Dendritic cell treated with granulocyte-macrophage colony-stimulating factor and Interleukin-4, amounts not matched to agents 40 ng/mL and 50 ng/mL, for 4 days (primary cell): ENCODE measurements around the gene CACNA1H.

ENCODE experiments used
- H3K27ac Mint-ChIP-seq: one replicate; pipeline ENCODE4 v1.8.0; 2022; ENCODE audit warnings: mild to moderate bottlenecking, mixed read lengths
- H3K27me3 Mint-ChIP-seq: one replicate; pipeline ENCODE4 v1.8.0; 2022; ENCODE audit warnings: mild to moderate bottlenecking, mixed read lengths
- H3K36me3 Mint-ChIP-seq: one replicate; pipeline ENCODE4 v1.8.0; 2022; ENCODE audit warnings: low read depth, mixed read lengths
- H3K4me1 Mint-ChIP-seq: one replicate; pipeline ENCODE4 v1.8.0; 2022; ENCODE audit warnings: low read depth, mixed read lengths
- H3K4me3 Mint-ChIP-seq: one replicate; pipeline ENCODE4 v1.8.0; 2022; ENCODE audit warnings: mild to moderate bottlenecking, moderate library complexity, mixed read lengths
- H3K9me3 Mint-ChIP-seq: one replicate; pipeline ENCODE4 v1.8.0; 2022; ENCODE audit warnings: mixed read lengths
- intact Hi-C: fragments of 100-400 bp; cut with micrococcal nuclease; formaldehyde crosslinking; loops from one replicate; pipeline ENCODE4 v1.15.0; 2022

The CACNA1H gene

DNA sequence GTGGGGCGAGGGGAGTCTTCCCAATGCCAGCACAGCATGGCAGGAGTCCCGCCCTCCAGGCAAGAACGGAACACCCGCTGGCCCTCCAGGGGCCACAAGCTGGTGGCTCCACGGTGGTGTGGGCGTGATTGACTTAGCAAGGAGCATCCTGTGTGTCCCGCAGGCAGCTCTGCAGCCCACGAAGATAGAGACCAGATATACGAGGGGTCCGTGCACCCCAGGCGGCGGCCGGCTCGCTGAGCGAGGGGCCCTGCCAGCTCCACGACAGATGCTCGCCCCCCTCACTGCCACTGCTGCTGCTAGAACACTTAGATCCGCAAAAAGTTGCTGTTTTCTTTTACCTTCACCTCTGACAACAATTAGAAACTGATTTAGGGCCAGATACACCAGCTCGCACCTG is 10.0 kb upstream of the CACNA1H start:
- intact Hi-C loops: no loop called here
- Mint-ChIP-seq H3K4me3 (no peak overlapping the region), H3K36me3 (no peaks in the 10 kb centered on the region)

GRCh38 chr16:1143761-1144450 is 9.0 kb upstream of the CACNA1H start:
- Mint-ChIP-seq H3K4me1 (no peaks in the 10 kb centered on the region), H3K27me3 (peaks cover 13% of the 10 kb centered on the region), H3K4me3 (no peak overlapping the region), H3K9me3 (peaks cover 10% of the 10 kb centered on the region), H3K27ac (no peak overlapping the region), H3K36me3 (no peaks in the 10 kb centered on the region)
- intact Hi-C loops: no loop called here

More for the DNA sequence above, 10.0 kb upstream of the CACNA1H start:
- H3K27ac Mint-ChIP-seq: no peak overlapping the region
- H3K4me1 Mint-ChIP-seq: no peaks in the 10 kb centered on the region
- peaks cover 10% of the 10 kb centered on the region for H3K9me3 Mint-ChIP-seq
- H3K27me3 Mint-ChIP-seq: peaks cover 13% of the 10 kb centered on the region

DNA sequence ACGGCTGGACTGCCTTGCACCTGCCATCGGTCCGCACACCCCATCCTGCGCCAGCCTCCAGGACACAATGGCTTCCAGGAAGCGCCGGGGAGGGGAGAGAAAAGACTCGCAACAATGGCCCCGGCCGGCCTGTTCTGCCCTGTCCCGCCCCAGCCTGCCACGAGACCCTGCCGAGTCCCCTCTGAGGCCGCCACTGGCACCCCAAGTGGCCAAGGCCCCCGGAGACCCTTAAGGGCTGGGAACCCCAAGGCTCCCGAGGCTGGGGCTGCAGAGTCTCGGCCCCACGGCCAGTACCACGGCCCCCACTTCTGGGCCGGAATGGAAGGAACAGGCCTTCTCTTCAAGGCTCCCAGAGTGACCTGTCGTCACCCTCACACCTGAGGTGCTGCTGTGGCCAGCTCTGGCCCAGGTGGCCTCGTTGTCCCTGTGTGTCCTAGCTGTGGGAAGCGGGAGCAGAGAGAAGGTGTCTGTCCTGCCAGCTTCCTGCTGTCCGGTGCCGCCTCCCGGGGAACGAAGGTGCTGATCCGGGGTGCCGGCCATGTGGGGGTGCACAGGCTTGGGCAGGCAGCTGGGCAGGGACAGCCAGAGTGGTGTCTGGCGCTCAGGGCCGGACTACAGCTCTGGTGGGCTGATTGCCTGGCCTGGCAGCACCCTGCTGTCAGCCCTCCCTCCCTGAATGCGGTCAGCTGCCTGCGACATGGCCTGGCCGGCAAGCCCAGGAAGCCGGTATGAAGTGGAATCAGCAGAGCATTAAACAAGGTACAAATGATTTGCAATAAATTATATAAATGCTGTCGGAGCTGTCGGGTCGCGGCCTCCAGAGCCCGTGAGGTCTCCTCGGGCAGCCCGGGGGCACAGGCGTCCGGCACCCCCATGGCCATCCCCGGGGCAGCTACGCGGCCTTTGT is 8.2 kb upstream of the CACNA1H start:
- intact Hi-C loops: no loop called here
- Mint-ChIP-seq H3K36me3 (no peaks in the 10 kb centered on the region), H3K4me1 (no peaks in the 10 kb centered on the region), H3K9me3 (peaks cover 10% of the 10 kb centered on the region), H3K27ac (no peak overlapping the region), H3K4me3 (no peak overlapping the region), H3K27me3 (peaks cover 19% of the 10 kb centered on the region)

DNA sequence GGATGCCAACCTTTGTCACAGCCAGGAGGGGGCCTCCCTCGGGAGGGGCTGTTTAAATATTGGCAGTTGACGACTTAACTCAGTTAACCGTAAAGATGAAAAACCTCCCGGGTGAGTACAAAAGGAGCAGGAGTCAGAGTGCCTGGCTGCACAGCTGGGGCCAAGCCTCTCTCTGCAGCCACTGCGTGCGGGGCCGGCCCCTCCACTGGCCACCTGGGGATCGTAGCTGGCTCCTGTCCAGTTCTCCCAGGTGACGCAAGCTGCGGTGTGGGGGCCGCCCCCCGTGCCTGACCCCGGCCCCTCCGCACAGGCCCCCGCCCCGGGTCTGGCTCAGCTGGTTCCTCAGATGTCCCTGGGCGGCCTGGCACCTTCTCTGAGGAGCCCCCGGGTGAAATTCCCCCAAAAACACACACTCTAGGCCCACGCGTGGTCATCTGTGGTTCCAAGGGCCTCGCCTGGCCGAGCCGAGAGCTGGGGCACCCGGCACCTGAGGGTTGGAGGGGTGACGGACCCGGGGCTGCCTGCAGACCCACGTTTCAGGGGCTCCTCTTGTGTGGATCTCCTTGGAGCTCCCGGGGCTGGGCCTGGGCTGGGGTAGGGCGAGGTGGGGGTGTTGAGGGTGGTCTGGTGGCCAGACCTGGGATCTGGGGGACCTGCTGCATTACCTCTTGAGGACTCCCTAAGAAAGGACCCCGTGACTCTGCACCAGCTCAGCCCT is 7.4 kb upstream of the CACNA1H start:
- Mint-ChIP-seq H3K36me3 (no peaks in the 10 kb centered on the region), H3K4me1 (no peaks in the 10 kb centered on the region)

DNA sequence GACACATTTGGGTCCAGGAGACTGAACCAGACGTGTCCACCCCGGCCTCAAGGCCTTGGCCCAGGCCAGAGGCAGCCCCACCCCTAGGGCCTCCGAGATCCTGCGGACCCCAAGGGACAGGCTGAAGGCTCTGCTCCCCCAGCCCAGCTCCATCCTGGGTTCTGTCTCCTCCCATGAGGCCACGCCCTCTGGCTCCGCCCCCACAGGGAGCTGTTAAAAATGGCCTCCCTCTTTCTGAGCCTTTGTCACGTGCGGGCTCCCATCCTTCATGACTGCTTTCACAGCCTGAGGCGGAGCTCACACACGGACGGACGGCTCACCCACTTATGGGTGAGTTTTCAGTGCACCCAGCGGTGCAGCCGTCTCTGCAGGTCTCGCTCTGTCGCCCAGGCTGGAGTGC is 6.5 kb upstream of the CACNA1H start:
- Mint-ChIP-seq H3K4me1 (no peaks in the 10 kb centered on the region), H3K27ac (no peak overlapping the region), H3K4me3 (no peak overlapping the region), H3K36me3 (no peaks in the 10 kb centered on the region), H3K9me3 (peaks cover 10% of the 10 kb centered on the region), H3K27me3 (peaks cover 29% of the 10 kb centered on the region)
- intact Hi-C loops: no loop called here

More for the DNA sequence above, 7.4 kb upstream of the CACNA1H start:
- H3K9me3 Mint-ChIP-seq: peaks cover 10% of the 10 kb centered on the region
- H3K27ac Mint-ChIP-seq: no peak overlapping the region
- intact Hi-C loops: no loop called here
- peaks cover 24% of the 10 kb centered on the region for H3K27me3 Mint-ChIP-seq
- H3K4me3 Mint-ChIP-seq: no peak overlapping the region

DNA sequence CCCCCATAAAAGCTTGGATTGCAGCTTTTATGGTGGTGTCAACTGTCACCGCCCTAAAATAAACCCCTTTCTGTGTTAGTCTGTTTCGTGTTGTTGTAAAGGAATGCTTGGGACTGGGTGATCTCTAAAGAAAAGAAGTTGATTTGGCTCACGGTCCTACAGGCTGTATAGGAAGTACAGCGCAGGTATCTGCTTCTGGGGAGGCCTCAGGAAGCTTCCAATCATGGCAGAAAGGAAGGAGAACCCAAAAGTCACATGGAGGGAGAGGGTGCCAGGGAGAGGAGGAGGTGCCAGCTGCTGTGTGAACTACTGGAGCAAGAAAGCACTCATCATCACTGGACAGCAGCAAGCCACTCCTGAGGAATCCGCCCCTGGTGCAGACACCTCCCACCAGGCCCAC is 5.9 kb upstream of the CACNA1H start:
- H3K4me1 Mint-ChIP-seq: no peaks in the 10 kb centered on the region
- H3K4me3 Mint-ChIP-seq: no peak overlapping the region
- H3K9me3 Mint-ChIP-seq: peaks cover 10% of the 10 kb centered on the region
- H3K36me3 Mint-ChIP-seq: no peaks in the 10 kb centered on the region
- intact Hi-C loops: no loop called here
- peaks cover 36% of the 10 kb centered on the region for H3K27me3 Mint-ChIP-seq
- H3K27ac Mint-ChIP-seq: no peak overlapping the region

GRCh38 chr16:1149101-1149636 is 3.7 kb upstream of the CACNA1H start:
- Mint-ChIP-seq H3K27me3 (peaks cover 41% of the 10 kb centered on the region), H3K4me1 (no peaks in the 10 kb centered on the region), H3K4me3 (no peak overlapping the region), H3K9me3 (peaks cover 10% of the 10 kb centered on the region), H3K36me3 (no peaks in the 10 kb centered on the region), H3K27ac (no peak overlapping the region)
- intact Hi-C loops: no loop called here

DNA sequence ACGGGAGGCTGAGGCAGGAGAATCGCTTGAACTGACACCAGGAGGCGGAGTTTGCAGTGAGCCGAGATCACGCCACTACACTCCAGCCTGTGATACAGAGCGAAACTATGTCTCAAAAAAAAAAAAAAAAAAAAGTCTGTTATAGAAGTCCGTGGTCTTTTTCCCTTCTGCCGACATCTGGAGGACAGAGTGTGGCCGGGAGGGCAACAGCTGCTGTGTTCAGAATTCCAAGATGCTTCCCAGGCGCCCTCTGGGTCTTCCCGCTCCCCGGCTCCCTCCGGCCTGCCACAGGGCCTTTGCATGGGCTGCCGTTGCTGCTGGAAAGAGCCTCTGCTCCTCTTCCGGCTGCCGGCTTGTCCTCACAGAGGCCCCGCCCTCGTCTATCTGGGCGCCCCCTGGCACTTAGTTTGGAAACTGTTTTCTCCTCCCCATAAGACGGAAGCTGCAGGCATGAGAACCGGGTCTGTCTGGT is 2.4 kb upstream of the CACNA1H start:
- H3K4me3 Mint-ChIP-seq: no peak overlapping the region
- intact Hi-C loops: no loop called here
- no peaks in the 10 kb centered on the region for H3K36me3 Mint-ChIP-seq
- no peaks in the 10 kb centered on the region for H3K4me1 Mint-ChIP-seq
- H3K27ac Mint-ChIP-seq: no peak overlapping the region
- H3K9me3 Mint-ChIP-seq: peaks cover 10% of the 10 kb centered on the region
- H3K27me3 Mint-ChIP-seq: peaks cover 51% of the 10 kb centered on the region

DNA sequence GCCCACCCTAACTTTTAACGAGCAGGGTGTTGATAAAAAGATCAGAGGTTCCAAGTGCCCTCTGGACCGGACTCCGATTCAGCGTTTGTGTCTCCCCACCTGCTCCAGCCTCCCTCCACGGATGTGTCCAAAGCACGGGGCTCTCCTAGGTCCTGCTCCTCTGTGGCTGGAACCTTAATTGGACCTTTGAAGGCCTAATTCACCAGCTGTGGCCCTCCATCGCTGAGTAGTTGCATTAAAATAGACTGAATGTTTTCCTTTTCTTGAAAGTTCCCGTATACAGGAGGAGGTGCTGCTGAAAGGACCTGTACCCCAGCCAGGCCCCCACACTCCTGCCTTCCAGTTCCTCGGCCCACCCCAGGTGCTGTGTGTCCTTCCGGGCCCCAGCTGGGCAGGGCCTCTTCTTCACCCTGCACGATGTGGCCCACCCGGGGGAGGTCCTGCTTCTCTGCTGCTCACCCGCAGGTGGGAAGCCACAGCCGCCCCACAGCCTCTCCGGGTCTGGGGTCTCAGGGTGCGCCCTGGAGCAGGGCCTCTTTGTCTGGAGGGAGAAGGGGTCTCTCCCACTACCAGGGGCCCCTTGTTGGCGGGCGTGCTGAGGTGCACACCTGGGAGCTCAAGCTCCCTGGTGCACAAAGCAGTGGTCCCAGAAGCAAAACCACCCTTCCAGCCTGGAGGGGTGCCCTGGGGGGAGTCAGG is 1.3 kb upstream of the CACNA1H start:
- H3K9me3 Mint-ChIP-seq: peaks cover 9% of the 10 kb centered on the region
- H3K27ac Mint-ChIP-seq: no peak overlapping the region
- peaks cover 58% of the 10 kb centered on the region for H3K27me3 Mint-ChIP-seq
- no peak overlapping the region for H3K4me3 Mint-ChIP-seq
- no peaks in the 10 kb centered on the region for H3K4me1 Mint-ChIP-seq
- intact Hi-C loops: no loop called here
- H3K36me3 Mint-ChIP-seq: no peaks in the 10 kb centered on the region

GRCh38 chr16:1152123-1152638 is 725 bp upstream of the CACNA1H start:
- intact Hi-C loops: no loop called here
- Mint-ChIP-seq H3K9me3 (peaks cover 3% of the 10 kb centered on the region), H3K27me3 (peaks cover 57% of the 10 kb centered on the region), H3K4me1 (no peaks in the 10 kb centered on the region), H3K36me3 (no peaks in the 10 kb centered on the region), H3K4me3 (peak overlapping the region; percentile 48), H3K27ac (no peak overlapping the region)

GRCh38 chr16:1153480-1154160 is 714 bp downstream of the CACNA1H start:
- no peaks in the 10 kb centered on the region for H3K9me3 Mint-ChIP-seq
- no peak overlapping the region for H3K27ac Mint-ChIP-seq
- intact Hi-C loops: no loop called here
- H3K4me3 Mint-ChIP-seq: no peak overlapping the region
- H3K36me3 Mint-ChIP-seq: no peaks in the 10 kb centered on the region
- peaks cover 61% of the 10 kb centered on the region for H3K27me3 Mint-ChIP-seq
- no peaks in the 10 kb centered on the region for H3K4me1 Mint-ChIP-seq

DNA sequence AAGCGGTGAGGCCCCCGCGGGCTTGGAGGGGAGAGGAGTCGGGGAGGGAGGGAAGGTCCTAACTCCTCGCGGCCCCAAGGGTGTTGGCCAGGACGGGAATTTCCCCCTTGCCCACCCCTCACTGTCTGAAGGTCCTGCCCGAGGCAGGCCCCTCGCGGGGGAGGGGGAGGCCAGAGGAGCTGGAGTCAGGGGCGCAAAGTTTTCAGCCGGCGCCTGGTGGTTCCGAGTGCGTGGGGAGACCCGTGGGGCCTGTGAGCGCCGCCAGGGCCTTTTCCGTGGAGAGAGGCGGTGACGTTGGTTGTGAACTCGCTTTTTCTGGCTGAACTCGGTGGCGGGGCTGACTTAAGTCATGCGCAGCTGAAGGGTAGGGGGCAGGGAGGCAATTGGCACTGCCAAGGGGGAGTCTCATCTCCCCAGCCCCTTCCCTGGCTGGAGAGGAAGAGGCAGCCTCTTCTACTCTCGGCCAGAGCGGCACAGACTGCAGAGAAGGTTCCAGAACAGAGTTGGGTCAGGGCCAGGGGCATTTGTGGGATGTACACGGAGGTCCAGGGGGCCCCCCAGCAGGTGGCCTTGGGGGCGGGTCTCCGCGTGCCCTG is 1.5 kb downstream of the CACNA1H start:
- Mint-ChIP-seq H3K9me3 (no peaks in the 10 kb centered on the region), H3K27me3 (peaks cover 63% of the 10 kb centered on the region), H3K4me3 (no peak overlapping the region), H3K4me1 (no peaks in the 10 kb centered on the region), H3K27ac (no peak overlapping the region), H3K36me3 (no peaks in the 10 kb centered on the region)
- intact Hi-C loops: no loop called here
